Neural progenitor cell (in vitro differentiated cells): ENCODE measurements around the gene PCLO.

Experiments used
- CTCF ChIP-seq: fragments of 200-600 bp; sonication (generic); IDR thresholded peaks from 2 replicates; pipeline ENCODE4 v1.5.1; 2017; ENCODE audit warnings: antibody characterized with exemption, mild to moderate bottlenecking
- EZH2phosphoT487 ChIP-seq: fragments of 200-600 bp; sonication (generic); IDR thresholded peaks from 2 replicates; pipeline ENCODE4 v1.6.1; 2017; ENCODE audit warnings: antibody characterized with exemption

- no peak for TF ChIP-seq CTCF
- no peak for TF ChIP-seq EZH2phosphoT487
Measured at GRCh38 chr7:82953324-82954027, 209.2 kb downstream of the PCLO start.
